Measurements from ENCODE around the gene SLC7A10.

- TF ChIP-seq POLR2AphosphoS5 (IDR thresholded peaks at IDR 0.05) (no peak), CTCF (IDR thresholded peaks at IDR 0.05; ENCODE audit: poor library complexity, severe bottlenecking) (no peak), RAD21 (conservative IDR thresholded peaks at IDR 0.05) (no peak), REST (IDR thresholded peaks at IDR 0.05; ENCODE audit: borderline replicate concordance) (no peak), EP300 (conservative IDR thresholded peaks at IDR 0.05; ENCODE audit: poor library complexity, severe bottlenecking) (no peak), EZH2 (IDR thresholded peaks at IDR 0.05; ENCODE audit: borderline replicate concordance, insufficient read depth, low read length, poor library complexity, severe bottlenecking) (no peak), TAF1 (IDR thresholded peaks at IDR 0.05; ENCODE audit: low read depth) (no peak)
These were observed 32.3 kb downstream of the SLC7A10 start for GRCh38 chr19:33193269-33193864.

All from neural cell (in vitro differentiated cells).